Measurements from ENCODE around the gene ME1. TPM values are rescaled to one million over a fixed set of nuclear protein-coding genes. Genes with fewer than 3 reads are reported as not detected.
A peak's percentile ranks its signal among the peaks of the same experiment; 100 is the strongest.

Gene ME1
- total RNA-seq, 1 donor, result 39.7 TPM

DNA sequence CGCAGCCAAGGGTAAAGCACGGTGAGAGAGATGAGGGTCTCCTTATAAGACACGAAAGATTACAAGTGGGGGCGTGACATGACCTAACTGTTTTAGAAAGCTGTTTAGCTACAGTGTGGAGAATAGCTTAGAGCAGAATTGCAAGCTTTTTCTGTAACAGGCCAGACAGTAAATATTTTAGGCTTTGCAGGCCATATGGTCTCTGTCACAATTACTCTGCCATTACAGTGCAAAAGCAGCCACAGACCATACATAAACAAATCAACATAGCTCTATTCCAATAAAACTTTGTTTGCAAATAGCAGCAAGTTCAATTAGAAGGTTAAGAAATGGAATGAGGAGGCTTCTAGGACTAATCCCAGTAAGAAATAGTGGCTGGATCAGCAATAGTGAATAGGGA lies 254.6 kb downstream of the ME1 start:
- TF ChIP-seq, protein P1, sequence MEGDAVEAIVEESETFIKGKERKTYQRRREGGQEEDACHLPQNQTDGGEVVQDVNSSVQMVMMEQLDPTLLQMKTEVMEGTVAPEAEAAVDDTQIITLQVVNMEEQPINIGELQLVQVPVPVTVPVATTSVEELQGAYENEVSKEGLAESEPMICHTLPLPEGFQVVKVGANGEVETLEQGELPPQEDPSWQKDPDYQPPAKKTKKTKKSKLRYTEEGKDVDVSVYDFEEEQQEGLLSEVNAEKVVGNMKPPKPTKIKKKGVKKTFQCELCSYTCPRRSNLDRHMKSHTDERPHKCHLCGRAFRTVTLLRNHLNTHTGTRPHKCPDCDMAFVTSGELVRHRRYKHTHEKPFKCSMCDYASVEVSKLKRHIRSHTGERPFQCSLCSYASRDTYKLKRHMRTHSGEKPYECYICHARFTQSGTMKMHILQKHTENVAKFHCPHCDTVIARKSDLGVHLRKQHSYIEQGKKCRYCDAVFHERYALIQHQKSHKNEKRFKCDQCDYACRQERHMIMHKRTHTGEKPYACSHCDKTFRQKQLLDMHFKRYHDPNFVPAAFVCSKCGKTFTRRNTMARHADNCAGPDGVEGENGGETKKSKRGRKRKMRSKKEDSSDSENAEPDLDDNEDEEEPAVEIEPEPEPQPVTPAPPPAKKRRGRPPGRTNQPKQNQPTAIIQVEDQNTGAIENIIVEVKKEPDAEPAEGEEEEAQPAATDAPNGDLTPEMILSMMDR (IDR thresholded peaks at IDR 0.05; ENCODE audit: insufficient read depth, low read depth, low read length), result no peak
- no peak overlapping the region for H3K4me3 ChIP-seq (ENCODE audit: low read depth, low read length)
- DNase-seq (ENCODE audit: low read depth), result peak; percentile 95

DNA sequence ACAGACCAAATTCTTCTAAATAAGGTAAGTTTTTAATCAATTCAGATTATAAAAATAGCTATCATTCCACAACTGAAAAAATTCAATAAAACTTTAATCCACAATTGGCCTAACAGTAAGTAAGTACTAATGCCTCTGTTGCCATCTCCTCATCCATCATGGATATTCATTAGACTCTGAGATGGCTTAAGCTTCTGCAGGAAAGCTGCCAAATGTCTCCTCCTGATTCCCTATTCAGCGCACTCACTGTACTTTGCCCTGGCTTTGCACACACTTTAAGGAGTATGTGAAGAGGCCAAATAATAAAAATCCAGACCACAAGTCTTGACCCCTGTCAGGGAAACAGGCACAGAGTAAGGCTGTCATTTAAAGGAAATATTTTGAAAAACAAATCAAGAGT lies 261.3 kb downstream of the ME1 start:
- no peak overlapping the region for H3K4me3 ChIP-seq (ENCODE audit: low read depth, low read length)
- TF ChIP-seq, protein P1 (IDR thresholded peaks at IDR 0.05; ENCODE audit: insufficient read depth, low read depth, low read length), result no peak

DNA sequence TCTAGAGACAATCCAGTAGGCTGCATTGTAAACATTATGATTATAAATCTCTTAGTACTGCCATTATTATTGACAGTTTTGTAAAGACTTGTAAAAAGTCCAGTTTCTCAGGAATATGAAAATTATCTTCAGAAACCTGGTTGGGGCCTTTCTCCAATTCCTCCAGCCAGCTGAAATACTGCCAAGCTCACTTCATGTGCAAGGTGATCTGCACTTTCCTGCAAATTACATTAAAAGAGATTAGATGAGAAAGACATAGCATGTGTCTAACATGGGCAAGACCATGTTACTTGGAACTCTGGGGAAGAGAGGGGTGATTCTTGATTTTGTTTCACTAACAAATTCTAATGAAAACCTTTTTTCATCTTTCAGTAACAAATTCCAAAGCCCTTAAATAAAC lies 261.7 kb downstream of the ME1 start:
- H3K4me3 ChIP-seq (ENCODE audit: low read depth, low read length), result no peak overlapping the region
- no peak for DNase-seq (ENCODE audit: low read depth)
- TF ChIP-seq, protein P1 (IDR thresholded peaks at IDR 0.05; ENCODE audit: insufficient read depth, low read depth, low read length), result no peak

More for the DNA sequence above, 261.3 kb downstream of the ME1 start:
- peak; percentile 46 for DNase-seq (ENCODE audit: low read depth)

DNA sequence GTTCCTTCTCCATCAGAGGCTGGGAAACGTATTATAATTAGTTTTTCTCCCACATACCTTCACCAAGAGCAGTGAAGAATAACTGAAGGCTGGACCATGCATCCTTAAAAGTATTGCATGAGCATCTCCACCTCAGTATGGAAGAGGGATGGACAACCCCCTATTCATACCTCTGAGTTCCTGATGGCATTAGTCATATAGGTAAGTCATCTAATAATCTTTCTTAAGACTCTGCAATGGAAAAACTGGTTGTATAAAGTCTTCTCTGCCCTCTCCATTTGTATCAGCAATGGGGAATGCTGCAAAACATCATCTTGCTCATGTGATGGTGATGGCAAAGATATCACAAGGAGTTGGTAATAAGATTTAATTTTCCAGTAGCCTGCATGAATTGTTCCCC lies 262.3 kb downstream of the ME1 start:
- H3K4me3 ChIP-seq (ENCODE audit: low read depth, low read length), result no peak overlapping the region
- TF ChIP-seq, protein P1 (IDR thresholded peaks at IDR 0.05; ENCODE audit: insufficient read depth, low read depth, low read length), result no peak
- no peak for DNase-seq (ENCODE audit: low read depth)

DNA sequence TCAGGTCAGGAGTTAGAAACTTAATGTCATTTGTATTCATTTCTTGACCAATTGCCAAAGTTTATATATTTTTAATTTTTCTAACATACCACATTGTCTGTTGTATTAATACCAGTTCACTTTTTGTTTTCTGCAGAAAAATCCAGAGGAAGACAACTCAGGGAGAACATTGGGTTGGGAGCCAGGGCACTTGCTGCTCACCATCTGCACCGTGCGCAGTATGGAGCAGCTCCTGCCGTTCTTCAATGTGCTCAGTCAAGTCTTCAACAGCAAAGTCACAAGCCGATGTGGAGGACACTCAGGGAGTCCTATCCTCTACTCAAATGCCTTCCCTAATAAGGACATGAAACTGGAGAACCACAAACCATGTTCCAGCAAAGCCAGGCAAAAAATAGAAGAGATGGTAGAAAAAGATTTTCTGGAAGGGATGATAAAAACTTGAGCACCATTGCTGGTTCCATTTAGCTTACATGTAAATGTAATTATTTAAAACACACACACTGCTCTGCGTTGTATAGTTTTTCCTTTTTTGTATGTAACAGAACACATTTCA lies 263.0 kb downstream of the ME1 start:
- H3K4me3 ChIP-seq (ENCODE audit: low read depth, low read length), result no peak overlapping the region
- TF ChIP-seq, protein P1 (IDR thresholded peaks at IDR 0.05; ENCODE audit: insufficient read depth, low read depth, low read length), result no peak
- no peak for DNase-seq (ENCODE audit: low read depth)

Other genes with a start within 250 kb of the ME1 start
- gene PGM3, start 237.8 kb downstream of the ME1 start, total RNA-seq, result 102 and 133 TPM in 2 replicates
- gene RWDD2A, start 237.7 kb downstream of the ME1 start, total RNA-seq, result 4.2 and 4.3 TPM in 2 replicates
- 5.2 and 15.1 TPM in 2 replicates for gene PRSS35, start 81.5 kb upstream of the ME1 start, total RNA-seq